IMR-90 (cell line): Measurements from ENCODE around the gene NOSTRIN. TPM values are rescaled to one million over a fixed set of nuclear protein-coding genes. Genes with fewer than 3 reads are reported as not detected.
"Not testable (repeated sequence)": the region's sequence is repeated elsewhere in the genome, so short reads cannot be mapped to it uniquely, and the experiment has no call there.

ENCODE experiments used
- ATAC-seq: fragments of 200-7000 bp; cut with Tn5 transposase; 2 replicates; pipeline ENCODE4 v1.9.1; 2020; ENCODE audit warnings: low read depth, mild to moderate bottlenecking, moderate library complexity
- BruUV-seq: library from RNA; stranded (reverse); fragments of 400-500 nt; replicated peaks from 2 replicates; lab custom pipeline; 2021; lab: Mats Ljungman, UMichigan
- CTCF ChIA-PET: fragments of 300-600 bp; formaldehyde crosslinking; extraction: SDS; loops from one replicate; lab custom pipeline; 2021; ENCODE audit warnings: antibody characterized with exemption; lab: Yijun Ruan, JAX
- POLR2A ChIA-PET: fragments of 300-600 bp; sonication (Branson Sonifier 250); formaldehyde crosslinking; loops from one replicate; lab custom pipeline; 2022; ENCODE audit warnings: antibody characterized with exemption; ENCODE audit not compliant: unreplicated experiment; lab: Charles Lee
- DNase-seq: peaks from one replicate; pipeline ENCODE4 v3.0.0; 2013
- H2AFZ ChIP-seq: replicated peaks from 2 replicates; pipeline ENCODE3; 2013; ENCODE audit warnings: low read length, mild to moderate bottlenecking; ENCODE audit not compliant: poor library complexity
- H2AK5ac ChIP-seq: 2 replicates; pipeline ENCODE4 v1.6.1; 2013; ENCODE audit warnings: low read depth, low read length, inconsistent platforms
- H2AK9ac ChIP-seq: replicated peaks from 2 replicates; pipeline ENCODE3; 2013; ENCODE audit warnings: mild to moderate bottlenecking, low read depth, low read length, moderate library complexity; ENCODE audit not compliant: poor library complexity
- H2BK120ac ChIP-seq: 2 replicates; pipeline ENCODE4 v1.6.1; 2013; ENCODE audit warnings: low read depth, low read length, inconsistent platforms
- H2BK15ac ChIP-seq: 3 replicates; pipeline ENCODE4 v1.6.1; 2013; ENCODE audit warnings: low read depth, low read length, inconsistent platforms
- H2BK20ac ChIP-seq: 2 replicates; pipeline ENCODE4 v1.6.1; 2013; ENCODE audit warnings: low read depth, mild to moderate bottlenecking, inconsistent platforms, low read length, moderate library complexity
- H2BK5ac ChIP-seq: 2 replicates; pipeline ENCODE4 v1.6.1; 2013; ENCODE audit warnings: mild to moderate bottlenecking, low read depth, low read length, inconsistent platforms; ENCODE audit not compliant: poor library complexity, severe bottlenecking
- H3K14ac ChIP-seq: replicated peaks from 2 replicates; pipeline ENCODE4 v1.6.1; 2013; ENCODE audit warnings: low read depth, low read length, inconsistent platforms
- H3K18ac ChIP-seq: 2 replicates; pipeline ENCODE4 v1.6.1; 2013; ENCODE audit warnings: low read depth, low read length, control low read depth
- H3K23ac ChIP-seq: 2 replicates; pipeline ENCODE4 v1.6.1; 2013; ENCODE audit warnings: low read depth, low read length, inconsistent platforms
- H3K27ac ChIP-seq: 2 replicates; pipeline ENCODE4 v1.5.1; 2013; ENCODE audit warnings: mild to moderate bottlenecking, control low read depth, low read length; ENCODE audit not compliant: insufficient read depth
- H3K27me3 ChIP-seq: 2 replicates; pipeline ENCODE4 v1.6.1; 2013; ENCODE audit warnings: low read length; ENCODE audit not compliant: control insufficient read depth, insufficient read depth
- H3K36me3 ChIP-seq: 2 replicates; pipeline ENCODE4 v1.6.1; 2013; ENCODE audit warnings: low read length, mixed read lengths; ENCODE audit not compliant: control insufficient read depth, insufficient read depth
- H3K4ac ChIP-seq: 2 replicates; pipeline ENCODE4 v1.6.1; 2013; ENCODE audit warnings: low read depth, low read length, inconsistent platforms
- H3K4me1 ChIP-seq: 2 replicates; pipeline ENCODE4 v1.6.1; 2013; ENCODE audit warnings: low read length, mixed read lengths; ENCODE audit not compliant: control insufficient read depth, insufficient read depth
- H3K4me2 ChIP-seq: 2 replicates; pipeline ENCODE4 v1.6.1; 2013; ENCODE audit warnings: low read depth, mild to moderate bottlenecking, control low read depth, low read length, moderate library complexity
- H3K4me3 ChIP-seq: 2 replicates; pipeline ENCODE4 v1.5.1; 2013; ENCODE audit warnings: low read depth, mild to moderate bottlenecking, control low read depth, low read length, moderate library complexity; ENCODE audit not compliant: insufficient read depth
- H3K56ac ChIP-seq: 2 replicates; pipeline ENCODE4 v1.6.1; 2013; ENCODE audit warnings: low read length, inconsistent platforms; ENCODE audit not compliant: insufficient read depth; ENCODE audit errors: extremely low read depth
- H3K79me1 ChIP-seq, 2 experiments: 2 replicates each; pipeline ENCODE4 v1.6.1; 2013; ENCODE audit warnings: low read length in 2 of 2, inconsistent platforms in 1 of 2, low read depth in 1 of 2
- H3K9ac ChIP-seq: 2 replicates; pipeline ENCODE4 v1.6.1; 2013; ENCODE audit warnings: low read depth, low read length, control low read depth
- H3K9me1 ChIP-seq: 2 replicates; pipeline ENCODE4 v1.6.1; 2013; ENCODE audit warnings: low read length, inconsistent platforms; ENCODE audit not compliant: insufficient read depth
- H3K9me3 ChIP-seq: 2 replicates; pipeline ENCODE4 v1.6.1; 2013; ENCODE audit warnings: low read length; ENCODE audit not compliant: control insufficient read depth, insufficient read depth
- H4K20me1 ChIP-seq: 2 replicates; pipeline ENCODE4 v1.6.1; 2013; ENCODE audit warnings: low read length, inconsistent platforms; ENCODE audit not compliant: insufficient read depth
- H4K5ac ChIP-seq: 2 replicates; pipeline ENCODE4 v1.6.1; 2013; ENCODE audit warnings: mild to moderate bottlenecking, low read depth, low read length, control low read depth
- H4K8ac ChIP-seq, 2 experiments: 2 replicates each; pipeline ENCODE4 v1.6.1; 2013; ENCODE audit warnings: low read depth in 2 of 2, low read length in 2 of 2, control low read depth in 1 of 2, inconsistent platforms in 1 of 2
- H4K91ac ChIP-seq: 2 replicates; pipeline ENCODE4 v1.6.1; 2013; ENCODE audit warnings: low read depth, low read length, inconsistent platforms; ENCODE audit not compliant: insufficient read depth
- CHD1 ChIP-seq: IDR thresholded peaks from 2 replicates; pipeline ENCODE4 v1.6.1; 2012; ENCODE audit warnings: low read depth, low read length, improper control_type of control experiment
- MAFK ChIP-seq: IDR thresholded peaks from 2 replicates; pipeline ENCODE4 v1.6.1; 2012; ENCODE audit warnings: low read depth, low read length, improper control_type of control experiment
- POLR2A ChIP-seq: IDR thresholded peaks from 2 replicates; pipeline ENCODE4 v1.6.1; 2012; ENCODE audit warnings: mild to moderate bottlenecking, low read depth, low read length
- RAD21 ChIP-seq: IDR thresholded peaks from 2 replicates; pipeline ENCODE4 v1.6.1; 2012; ENCODE audit warnings: low read length, improper control_type of control experiment
- RCOR1 ChIP-seq: IDR thresholded peaks from 2 replicates; pipeline ENCODE4 v1.6.1; 2012; ENCODE audit warnings: mild to moderate bottlenecking, low read length, improper control_type of control experiment; ENCODE audit not compliant: insufficient replicate concordance
- WGBS, 2 experiments: methylation state at CpG; one replicate each; pipeline versions ENCODE4 v1.1.5 to v1.1.7; 2013; ENCODE audit warnings: missing lambda C conversion rate in 2 of 2; ENCODE audit not compliant: insufficient read length in 1 of 2; ENCODE audit errors: extremely low coverage in 2 of 2; 5-methylcytosine and 5-hydroxymethylcytosine counted together
- dilution Hi-C: fragments of 300-500 bp; cut with HindIII; formaldehyde crosslinking; loops from one replicate; pipeline ENCODE4 v1.14.3; 2018; ENCODE audit warnings: low sequenced_read_pairs; ENCODE audit not compliant: unreplicated experiment
- in situ Hi-C: fragments of 300-500 bp; cut with MboI; formaldehyde crosslinking; loops from 3 replicates; pipeline ENCODE4 v1.14.3; 2019; ENCODE audit warnings: low sequenced_read_pairs, inconsistent platforms, mixed read lengths
- intact Hi-C: fragments of 100-400 bp; cut with micrococcal nuclease; formaldehyde crosslinking; loops from 2 replicates; pipeline ENCODE4 v1.10.0; 2022
- polyA plus RNA-seq, 3 experiments: library from polyadenylated mRNA; depleted of rRNA; stranded (reverse); fragments of >200 nt; gene quantifications; 2 replicates each; pipeline ENCODE4 v1.2.3, GENCODE V29; 2012; ENCODE audit warnings: low replicate concordance in 1 of 3
- total RNA-seq: library from RNA; depleted of rRNA; stranded (reverse); fragments of >200 nt; gene quantifications from 2 replicates; pipeline ENCODE4 v1.2.3, GENCODE V29; 2012
- TF ChIP-seq, protein P1 (sequence below): fragments of 150-350 bp; IDR thresholded peaks from 2 replicates; pipeline ENCODE4 v1.6.1; 2016; ENCODE audit warnings: low read depth, mild to moderate bottlenecking, low read length, moderate library complexity, borderline replicate concordance

Gene NOSTRIN
- total and polyA plus RNA-seq, 2 of the 4 experiments (the other 2 are of a cell fraction), result 0.15 to 0.18 TPM

GRCh38 chr2:168767258-168767657 lies 35.2 kb upstream of the NOSTRIN start:
- H2AK5ac ChIP-seq, result no peak overlapping the region
- H3K4me3 ChIP-seq, result no peak overlapping the region
- no CpG with 5 or more reads among the region's 1 CpG for WGBS, 2 experiments
- intact Hi-C loops, result no loop called here
- no peaks in the 10 kb centered on the region for H3K9me1 ChIP-seq
- H2BK5ac ChIP-seq, result no peak overlapping the region
- H3K14ac ChIP-seq, result no peak overlapping the region
- no peaks in the 10 kb centered on the region for H3K9me3 ChIP-seq
- H3K9ac ChIP-seq, result no peak overlapping the region
- ChIA-PET POLR2A (no interaction called here), CTCF (no interaction called here)
- H2AFZ ChIP-seq, result no peak overlapping the region
- dilution Hi-C loops, result no loop called here
- H3K56ac ChIP-seq, result no peak overlapping the region
- TF ChIP-seq RCOR1, result no peak
- TF ChIP-seq RAD21, result no peak
- TF ChIP-seq CHD1, result no peak
- TF ChIP-seq, protein P1, sequence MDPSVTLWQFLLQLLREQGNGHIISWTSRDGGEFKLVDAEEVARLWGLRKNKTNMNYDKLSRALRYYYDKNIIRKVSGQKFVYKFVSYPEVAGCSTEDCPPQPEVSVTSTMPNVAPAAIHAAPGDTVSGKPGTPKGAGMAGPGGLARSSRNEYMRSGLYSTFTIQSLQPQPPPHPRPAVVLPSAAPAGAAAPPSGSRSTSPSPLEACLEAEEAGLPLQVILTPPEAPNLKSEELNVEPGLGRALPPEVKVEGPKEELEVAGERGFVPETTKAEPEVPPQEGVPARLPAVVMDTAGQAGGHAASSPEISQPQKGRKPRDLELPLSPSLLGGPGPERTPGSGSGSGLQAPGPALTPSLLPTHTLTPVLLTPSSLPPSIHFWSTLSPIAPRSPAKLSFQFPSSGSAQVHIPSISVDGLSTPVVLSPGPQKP, result no peak
- TF ChIP-seq POLR2A, result no peak
- no peak for TF ChIP-seq MAFK
- H2BK15ac ChIP-seq, result no peak overlapping the region
- no TSS peak for BruUV-seq
- no peak overlapping the region for H3K4me2 ChIP-seq
- H4K91ac ChIP-seq, result no peak overlapping the region
- DNase-seq, result peak; percentile 26
- no peak overlapping the region for H3K23ac ChIP-seq
- H3K36me3 ChIP-seq, result no peaks in the 10 kb centered on the region
- H2BK120ac ChIP-seq, result no peak overlapping the region
- H2AK9ac ChIP-seq, result no peak overlapping the region
- in situ Hi-C loops, result no loop called here
- H4K8ac ChIP-seq, result no peak overlapping the region
- no peaks in the 10 kb centered on the region for H4K20me1 ChIP-seq
- no peak overlapping the region for H3K18ac ChIP-seq
- H3K4ac ChIP-seq, result no peak overlapping the region
- H3K4me1 ChIP-seq, result no peaks in the 10 kb centered on the region
- H3K27ac ChIP-seq, result no peak overlapping the region
- no peaks in the 10 kb centered on the region for H3K79me1 ChIP-seq
- H2BK20ac ChIP-seq, result no peak overlapping the region
- no peak for ATAC-seq
- H4K5ac ChIP-seq, result no peak overlapping the region
- H3K27me3 ChIP-seq, result no peaks in the 10 kb centered on the region

DNA sequence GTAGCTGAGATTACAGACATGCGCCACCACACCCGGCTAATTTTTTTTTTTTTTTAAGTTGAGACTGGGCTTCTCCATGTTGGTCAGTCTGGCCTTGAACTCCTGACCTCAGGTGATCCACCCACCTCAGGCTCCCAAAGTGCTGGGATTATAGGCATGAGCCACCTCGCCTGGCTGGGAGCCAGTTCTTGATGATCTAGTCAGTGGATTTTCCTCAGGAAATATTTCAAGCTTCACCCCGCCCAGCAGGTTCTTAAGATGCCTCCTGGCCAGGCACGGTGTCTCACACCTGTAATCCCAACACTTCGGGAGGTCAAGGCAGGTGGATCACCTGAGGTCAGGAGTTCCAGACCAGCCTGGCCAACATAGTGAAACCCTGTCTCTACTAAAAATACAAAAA lies 34.1 kb upstream of the NOSTRIN start:
- H3K79me1 ChIP-seq, H3K27me3 ChIP-seq, H3K18ac ChIP-seq, CTCF ChIA-PET, ATAC-seq, POLR2A ChIA-PET, H3K27ac ChIP-seq, H3K36me3 ChIP-seq, H3K14ac ChIP-seq, H3K4me2 ChIP-seq, dilution Hi-C loops, H2BK20ac ChIP-seq, H4K91ac ChIP-seq, H3K9me3 ChIP-seq, H3K4ac ChIP-seq, H2AK9ac ChIP-seq, H3K9me1 ChIP-seq, H2AK5ac ChIP-seq, H3K9ac ChIP-seq, H2BK120ac ChIP-seq, H2AFZ ChIP-seq, H2BK15ac ChIP-seq, H4K8ac ChIP-seq, H3K23ac ChIP-seq, intact Hi-C loops, in situ Hi-C loops, DNase-seq, BruUV-seq, H4K5ac ChIP-seq, H3K56ac ChIP-seq, H2BK5ac ChIP-seq, H3K4me1 ChIP-seq, H3K4me3 ChIP-seq, H4K20me1 ChIP-seq: not testable (repeated sequence)
- WGBS, 2 experiments, result 92% methylated on average over 2 of the region's 6 CpGs; no CpG with 5 or more reads in 1 of the 2 experiments
